Nephron (organoid): ENCODE data around the gene USH2A.

ENCODE experiments used
- H3K27ac Mint-ChIP-seq, 3 experiments: 2 replicates each; pipeline ENCODE4 v1.8.0; 2020; ENCODE audit warnings: mixed read lengths in 3 of 3, mild to moderate bottlenecking in 2 of 3, moderate library complexity in 1 of 3
- H3K27me3 Mint-ChIP-seq: 2 replicates; pipeline ENCODE4 v1.8.0; 2021; ENCODE audit warnings: low read depth, mild to moderate bottlenecking, moderate library complexity, mixed read lengths
- H3K36me3 Mint-ChIP-seq: 2 replicates; pipeline ENCODE4 v1.8.0; 2020; ENCODE audit warnings: low read depth, mixed read lengths
- H3K4me1 Mint-ChIP-seq: 2 replicates; pipeline ENCODE4 v1.8.0; 2020; ENCODE audit warnings: mixed read lengths
- H3K4me3 Mint-ChIP-seq, 3 experiments: 2 replicates each; pipeline ENCODE4 v1.8.0; 2020; ENCODE audit warnings: mild to moderate bottlenecking in 3 of 3, mixed read lengths in 3 of 3, moderate library complexity in 2 of 3
- H3K9me3 Mint-ChIP-seq: 2 replicates; pipeline ENCODE4 v1.8.0; 2020; ENCODE audit warnings: mixed read lengths
- TF ChIP-seq, protein P1 (sequence below), 3 experiments: fragments of 200-600 bp; sonication (generic); IDR thresholded peaks; one replicate each; pipeline ENCODE4 v1.5.0; 2021; ENCODE audit warnings: antibody characterized with exemption in 3 of 3; ENCODE audit not compliant: unreplicated experiment in 3 of 3

Gene USH2A

DNA sequence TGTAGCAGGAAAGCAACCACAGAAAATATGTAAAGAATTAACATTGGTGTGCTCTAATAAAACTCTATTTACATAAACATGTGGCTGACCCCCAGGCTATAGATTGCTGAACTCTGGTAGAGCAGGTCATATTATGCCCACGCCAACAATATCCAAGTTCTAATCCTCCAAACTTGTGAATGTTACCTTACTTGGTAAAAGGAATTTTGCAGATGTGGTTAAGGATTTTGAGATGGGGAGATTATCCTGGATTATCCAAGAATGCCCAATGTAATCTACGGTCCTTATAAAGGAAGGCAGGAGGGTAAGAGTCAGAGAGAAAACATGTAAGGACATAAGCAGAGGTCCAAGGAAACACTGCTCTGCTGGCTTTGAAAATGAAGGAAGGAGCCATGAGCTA, 201.0 kb downstream of the USH2A start:
- Mint-ChIP-seq H3K27me3 (no peaks in the 10 kb centered on the region), H3K4me1 (peaks cover 7% of the 10 kb centered on the region), H3K4me3 (no peak overlapping the region), H3K36me3 (no peaks in the 10 kb centered on the region), H3K9me3 (no peaks in the 10 kb centered on the region), H3K27ac (no peak overlapping the region)
- TF ChIP-seq, protein P1, sequence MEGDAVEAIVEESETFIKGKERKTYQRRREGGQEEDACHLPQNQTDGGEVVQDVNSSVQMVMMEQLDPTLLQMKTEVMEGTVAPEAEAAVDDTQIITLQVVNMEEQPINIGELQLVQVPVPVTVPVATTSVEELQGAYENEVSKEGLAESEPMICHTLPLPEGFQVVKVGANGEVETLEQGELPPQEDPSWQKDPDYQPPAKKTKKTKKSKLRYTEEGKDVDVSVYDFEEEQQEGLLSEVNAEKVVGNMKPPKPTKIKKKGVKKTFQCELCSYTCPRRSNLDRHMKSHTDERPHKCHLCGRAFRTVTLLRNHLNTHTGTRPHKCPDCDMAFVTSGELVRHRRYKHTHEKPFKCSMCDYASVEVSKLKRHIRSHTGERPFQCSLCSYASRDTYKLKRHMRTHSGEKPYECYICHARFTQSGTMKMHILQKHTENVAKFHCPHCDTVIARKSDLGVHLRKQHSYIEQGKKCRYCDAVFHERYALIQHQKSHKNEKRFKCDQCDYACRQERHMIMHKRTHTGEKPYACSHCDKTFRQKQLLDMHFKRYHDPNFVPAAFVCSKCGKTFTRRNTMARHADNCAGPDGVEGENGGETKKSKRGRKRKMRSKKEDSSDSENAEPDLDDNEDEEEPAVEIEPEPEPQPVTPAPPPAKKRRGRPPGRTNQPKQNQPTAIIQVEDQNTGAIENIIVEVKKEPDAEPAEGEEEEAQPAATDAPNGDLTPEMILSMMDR (IDR thresholded peaks at IDR 0.05; ENCODE audit: unreplicated experiment in 3 of 3) = no peak

DNA sequence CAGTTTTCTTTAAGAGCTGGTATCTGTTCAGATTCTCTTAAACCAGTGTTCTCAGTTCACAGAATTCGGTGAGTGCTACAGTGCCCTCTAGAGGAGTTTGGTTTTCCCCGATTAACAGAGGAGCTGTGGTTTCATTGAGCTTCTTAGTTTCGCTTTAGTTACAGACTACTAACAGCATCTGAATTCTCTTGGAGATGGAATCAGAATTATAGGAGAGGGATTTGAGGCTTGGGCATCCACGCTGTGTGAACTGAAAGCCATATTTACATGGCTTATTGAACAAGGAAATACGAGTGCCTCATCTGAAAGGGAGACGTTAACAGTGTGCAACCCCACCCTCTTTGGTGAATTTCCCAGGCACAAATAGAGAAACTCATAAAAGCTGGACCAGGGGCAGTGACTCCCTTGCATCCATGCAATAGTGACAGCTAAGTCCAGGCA, 202.0 kb downstream of the USH2A start:
- no peaks in the 10 kb centered on the region for H3K36me3 Mint-ChIP-seq
- TF ChIP-seq, protein P1 (IDR thresholded peaks at IDR 0.05; ENCODE audit: unreplicated experiment in 3 of 3) = peak; percentile 65 to 75 (median 69)
- H3K9me3 Mint-ChIP-seq = no peaks in the 10 kb centered on the region
- peaks cover 7% of the 10 kb centered on the region for H3K4me1 Mint-ChIP-seq
- peak overlapping the region; percentile 7 to 41 (median 20) for H3K27ac Mint-ChIP-seq
- no peaks in the 10 kb centered on the region for H3K27me3 Mint-ChIP-seq
- peak overlapping the region; percentile 62 to 78 (median 72) for H3K4me3 Mint-ChIP-seq

- peaks cover 3% of the 10 kb centered on the region for H3K4me1 Mint-ChIP-seq
- H3K36me3 Mint-ChIP-seq = no peaks in the 10 kb centered on the region
- no peaks in the 10 kb centered on the region for H3K9me3 Mint-ChIP-seq
- no peak overlapping the region for H3K4me3 Mint-ChIP-seq
- H3K27ac Mint-ChIP-seq = no peak overlapping the region
- TF ChIP-seq, protein P1 (IDR thresholded peaks at IDR 0.05; ENCODE audit: unreplicated experiment in 3 of 3) = no peak
- H3K27me3 Mint-ChIP-seq = no peaks in the 10 kb centered on the region
These were observed 206.9 kb downstream of the USH2A start for GRCh38 chr1:216216305-216216704.

DNA sequence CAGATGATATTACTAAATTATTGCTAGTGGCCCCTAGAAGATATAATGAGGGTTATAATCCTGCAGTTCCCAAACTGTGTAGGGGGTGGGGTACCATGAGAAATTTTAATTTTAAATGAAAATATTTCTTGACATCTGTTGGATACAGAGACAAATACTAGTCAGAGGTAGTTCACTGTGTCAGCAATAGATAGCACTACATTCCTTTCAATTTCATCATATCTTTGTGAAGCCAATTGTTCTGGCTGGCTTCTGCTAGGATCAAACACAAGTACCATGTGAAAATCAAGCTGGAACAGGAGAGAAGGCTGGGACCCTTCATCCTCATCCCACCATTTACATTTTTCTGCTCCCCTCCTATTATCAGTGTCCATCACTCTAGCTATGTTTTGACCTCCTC, 208.1 kb downstream of the USH2A start:
- Mint-ChIP-seq H3K9me3 (no peaks in the 10 kb centered on the region), H3K27ac (no peak overlapping the region)

DNA sequence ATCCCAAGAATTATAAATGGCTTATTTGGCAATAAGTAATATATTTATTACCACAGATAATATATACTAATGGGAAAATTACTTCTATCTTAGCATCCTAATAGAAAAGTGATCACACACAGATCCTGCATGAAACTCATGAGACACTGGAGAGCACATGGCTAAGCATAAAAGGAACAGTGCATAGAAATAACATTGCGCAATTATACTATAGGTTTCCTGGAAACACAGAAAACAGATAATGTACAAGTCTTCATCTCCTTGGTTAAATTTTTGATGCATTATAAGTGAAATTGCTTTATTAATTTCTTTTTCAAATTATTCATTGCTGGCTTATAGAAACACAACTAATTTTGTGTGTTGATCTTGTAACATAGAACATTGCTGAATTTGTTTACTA, 210.4 kb downstream of the USH2A start:
- H3K9me3 Mint-ChIP-seq = no peaks in the 10 kb centered on the region
- H3K27me3 Mint-ChIP-seq = peaks cover 5% of the 10 kb centered on the region
- no peak overlapping the region for H3K27ac Mint-ChIP-seq
- H3K4me3 Mint-ChIP-seq = no peak overlapping the region
- H3K36me3 Mint-ChIP-seq = no peaks in the 10 kb centered on the region
- no peaks in the 10 kb centered on the region for H3K4me1 Mint-ChIP-seq
- TF ChIP-seq, protein P1 (IDR thresholded peaks at IDR 0.05; ENCODE audit: unreplicated experiment in 3 of 3) = no peak

More for the DNA sequence above, 208.1 kb downstream of the USH2A start:
- no peaks in the 10 kb centered on the region for H3K4me1 Mint-ChIP-seq
- no peaks in the 10 kb centered on the region for H3K36me3 Mint-ChIP-seq
- H3K27me3 Mint-ChIP-seq = peaks cover 5% of the 10 kb centered on the region
- TF ChIP-seq, protein P1 (IDR thresholded peaks at IDR 0.05; ENCODE audit: unreplicated experiment in 3 of 3) = no peak
- H3K4me3 Mint-ChIP-seq = no peak overlapping the region

- H3K27me3 Mint-ChIP-seq = peaks cover 5% of the 10 kb centered on the region
- H3K9me3 Mint-ChIP-seq = no peaks in the 10 kb centered on the region
- no peak overlapping the region for H3K27ac Mint-ChIP-seq
- H3K4me3 Mint-ChIP-seq = no peak overlapping the region
- H3K36me3 Mint-ChIP-seq = no peaks in the 10 kb centered on the region
- H3K4me1 Mint-ChIP-seq = no peaks in the 10 kb centered on the region
- TF ChIP-seq, protein P1 (IDR thresholded peaks at IDR 0.05; ENCODE audit: unreplicated experiment in 3 of 3) = no peak
These were observed 213.2 kb downstream of the USH2A start for GRCh38 chr1:216210081-216210480.
